ENCODE results near the gene SPPL2C.

SPPL2C gene

DNA sequence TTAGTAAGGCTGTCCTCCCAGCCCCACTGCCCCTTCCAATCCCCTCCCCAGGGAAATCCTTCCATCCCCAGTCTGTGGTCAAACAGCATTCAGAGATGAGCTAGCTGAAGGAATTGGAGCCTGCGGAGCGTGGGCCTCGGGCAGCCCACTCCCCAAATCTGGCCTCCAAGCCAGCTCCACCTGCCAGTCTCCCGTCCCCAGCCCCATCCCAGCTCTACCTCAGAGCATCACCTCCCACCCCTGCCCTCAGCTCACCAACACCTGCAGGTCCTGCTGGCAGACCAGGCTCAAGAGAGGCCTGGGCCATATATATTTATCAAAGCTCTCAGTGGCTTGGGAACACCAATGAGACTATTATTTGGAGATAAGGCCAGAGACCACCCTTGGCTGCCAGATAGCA is 5.2 kb upstream of the SPPL2C start:
- DNase-seq (no peak), ATAC-seq (no peak)
- peaks cover 8% of the 10 kb centered on the region for H3K27me3 Mint-ChIP-seq
- no peak overlapping the region for H3K27ac Mint-ChIP-seq
- H3K9me3 Mint-ChIP-seq = no peaks in the 10 kb centered on the region
- H3K4me1 Mint-ChIP-seq = no peaks in the 10 kb centered on the region
- H3K4me3 Mint-ChIP-seq = no peak overlapping the region

DNA sequence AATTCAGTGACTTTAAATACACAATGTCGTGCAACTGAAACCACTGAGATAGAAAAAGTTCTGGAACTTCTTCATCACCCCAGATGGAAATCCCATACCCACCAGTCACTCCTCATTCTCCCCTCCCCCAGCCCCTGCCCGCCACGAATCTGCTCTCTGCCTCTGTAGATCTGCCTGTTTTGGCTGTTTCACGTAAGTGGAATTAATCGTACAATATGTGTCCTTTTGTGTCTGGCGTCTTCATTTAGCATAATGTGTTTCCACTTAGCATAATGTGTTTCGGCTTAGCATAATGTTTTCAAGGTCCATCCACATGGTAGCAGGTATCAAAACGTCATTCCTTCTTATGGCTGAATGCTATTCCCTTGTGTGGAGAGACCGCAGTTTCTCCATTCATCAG is 3.5 kb upstream of the SPPL2C start:
- Mint-ChIP-seq H3K27me3 (peaks cover 1% of the 10 kb centered on the region), H3K27ac (no peak overlapping the region), H3K4me3 (no peak overlapping the region), H3K4me1 (no peaks in the 10 kb centered on the region), H3K9me3 (no peaks in the 10 kb centered on the region)
- DNase-seq (no peak), ATAC-seq (no peak)

DNA sequence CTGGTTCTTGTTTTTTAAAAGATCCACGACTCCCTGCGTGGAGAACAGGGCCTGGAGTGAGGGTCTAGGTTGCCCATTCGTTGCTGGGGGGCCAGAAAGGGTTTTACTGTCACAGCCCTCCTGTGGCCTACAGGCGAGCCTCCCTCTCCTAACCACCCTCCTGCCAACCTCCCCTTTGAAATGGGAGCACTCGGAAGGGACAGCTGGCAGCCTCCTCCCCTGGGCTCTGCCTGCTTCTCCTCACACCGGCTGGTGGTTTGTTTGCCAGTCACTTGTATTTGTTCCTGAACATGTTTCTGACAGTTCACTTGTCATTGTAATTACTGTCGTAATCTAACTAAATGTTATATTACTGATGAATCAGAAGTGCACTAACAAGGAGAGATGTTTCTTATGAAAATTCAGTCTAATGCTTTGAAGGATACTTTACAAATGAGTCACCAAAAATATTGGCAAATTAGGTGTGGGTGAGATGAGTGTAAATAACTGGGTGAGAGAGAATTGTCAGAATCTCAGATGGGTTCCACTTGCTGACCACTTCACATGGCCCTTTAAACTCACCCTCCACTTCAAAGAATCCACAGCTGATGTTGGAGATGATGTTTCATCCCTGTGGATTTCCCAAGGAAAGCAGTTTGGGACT is 2.7 kb upstream of the SPPL2C start:
- no peaks in the 10 kb centered on the region for H3K9me3 Mint-ChIP-seq

DNA sequence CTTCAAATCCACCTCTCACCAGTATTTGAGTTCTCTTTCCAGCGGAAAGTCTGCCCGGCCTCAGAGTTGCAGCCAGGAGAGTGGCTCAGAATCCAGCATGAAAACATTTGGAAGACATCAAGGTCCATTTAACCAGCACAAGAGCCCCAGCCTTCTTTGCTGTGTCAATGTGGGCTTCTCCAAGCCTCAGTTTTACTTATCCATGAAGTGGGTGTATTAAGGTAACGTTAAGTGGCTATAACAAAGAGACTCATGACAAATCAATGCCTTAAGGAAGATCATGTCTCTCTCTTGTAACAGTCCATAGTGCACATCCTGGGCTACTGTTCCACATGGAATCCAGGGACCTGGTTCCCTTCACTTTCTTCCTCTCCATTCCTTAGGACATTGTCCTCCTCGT is 959 bp upstream of the SPPL2C start:
- Mint-ChIP-seq H3K4me3 (no peak overlapping the region), H3K9me3 (no peaks in the 10 kb centered on the region), H3K4me1 (no peaks in the 10 kb centered on the region), H3K27me3 (no peaks in the 10 kb centered on the region), H3K27ac (no peak overlapping the region)
- DNase-seq (no peak), ATAC-seq (no peak)

More for the DNA sequence above, 2.7 kb upstream of the SPPL2C start:
- no peaks in the 10 kb centered on the region for H3K27me3 Mint-ChIP-seq
- no peak overlapping the region for H3K4me3 Mint-ChIP-seq
- H3K27ac Mint-ChIP-seq = no peak overlapping the region
- no peaks in the 10 kb centered on the region for H3K4me1 Mint-ChIP-seq
- no peak for ATAC-seq
- DNase-seq = no peak

DNA sequence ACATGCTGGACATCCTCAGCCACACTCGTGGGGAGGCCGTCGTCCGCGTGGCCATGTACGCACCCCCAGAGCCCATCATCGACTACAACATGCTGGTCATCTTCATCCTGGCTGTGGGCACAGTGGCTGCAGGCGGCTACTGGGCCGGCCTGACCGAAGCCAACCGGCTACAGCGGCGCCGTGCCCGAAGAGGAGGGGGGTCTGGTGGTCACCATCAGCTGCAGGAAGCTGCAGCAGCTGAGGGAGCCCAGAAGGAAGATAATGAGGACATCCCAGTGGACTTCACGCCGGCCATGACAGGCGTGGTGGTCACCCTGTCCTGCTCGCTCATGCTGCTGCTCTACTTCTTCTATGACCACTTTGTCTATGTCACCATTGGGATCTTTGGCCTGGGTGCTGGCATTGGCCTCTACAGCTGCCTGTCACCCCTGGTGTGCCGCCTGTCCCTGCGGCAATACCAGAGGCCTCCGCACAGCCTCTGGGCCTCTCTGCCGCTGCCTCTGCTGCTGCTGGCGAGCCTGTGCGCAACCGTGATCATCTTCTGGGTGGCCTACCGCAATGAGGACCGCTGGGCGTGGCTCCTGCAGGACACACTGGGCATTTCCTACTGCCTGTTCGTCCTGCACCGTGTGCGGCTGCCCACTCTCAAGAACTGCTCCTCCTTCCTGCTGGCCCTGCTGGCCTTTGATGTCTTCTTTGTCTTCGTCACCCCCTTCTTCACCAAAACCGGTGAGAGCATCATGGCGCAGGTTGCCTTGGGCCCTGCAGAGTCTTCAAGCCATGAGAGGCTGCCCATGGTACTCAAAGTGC is 900 bp downstream of the SPPL2C start:
- Mint-ChIP-seq H3K4me3 (no peak overlapping the region), H3K27ac (no peak overlapping the region), H3K4me1 (no peaks in the 10 kb centered on the region), H3K27me3 (no peaks in the 10 kb centered on the region), H3K9me3 (no peaks in the 10 kb centered on the region)
- DNase-seq (no peak), ATAC-seq (no peak)

DNA sequence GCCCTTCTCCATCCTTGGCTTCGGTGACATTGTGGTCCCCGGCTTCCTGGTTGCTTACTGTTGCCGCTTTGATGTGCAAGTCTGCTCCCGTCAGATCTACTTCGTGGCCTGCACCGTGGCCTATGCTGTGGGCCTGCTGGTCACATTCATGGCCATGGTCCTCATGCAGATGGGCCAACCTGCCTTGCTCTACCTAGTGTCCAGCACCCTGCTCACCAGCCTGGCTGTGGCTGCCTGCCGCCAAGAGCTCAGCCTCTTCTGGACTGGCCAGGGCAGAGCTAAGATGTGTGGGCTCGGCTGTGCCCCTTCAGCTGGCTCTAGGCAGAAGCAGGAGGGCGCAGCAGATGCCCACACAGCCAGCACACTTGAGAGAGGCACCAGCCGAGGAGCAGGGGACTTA is 1.5 kb downstream of the SPPL2C start:
- H3K9me3 Mint-ChIP-seq = no peaks in the 10 kb centered on the region
- no peaks in the 10 kb centered on the region for H3K4me1 Mint-ChIP-seq
- no peak for ATAC-seq

DNA sequence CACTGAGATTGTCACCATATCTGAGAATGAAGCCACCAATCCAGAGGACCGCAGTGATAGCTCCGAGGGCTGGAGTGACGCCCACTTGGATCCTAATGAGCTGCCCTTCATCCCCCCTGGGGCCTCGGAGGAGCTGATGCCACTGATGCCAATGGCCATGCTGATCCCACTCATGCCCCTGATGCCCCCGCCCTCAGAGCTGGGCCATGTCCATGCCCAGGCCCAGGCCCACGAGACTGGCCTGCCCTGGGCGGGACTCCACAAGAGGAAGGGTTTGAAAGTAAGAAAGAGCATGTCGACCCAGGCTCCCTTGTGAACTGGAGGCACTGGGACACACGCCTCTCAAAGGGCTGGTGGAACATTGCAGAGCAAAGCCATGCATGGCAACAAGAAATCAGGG is 2.0 kb downstream of the SPPL2C start:
- no peaks in the 10 kb centered on the region for H3K9me3 Mint-ChIP-seq
- DNase-seq (no peak), ATAC-seq (no peak)
- no peak overlapping the region for H3K27ac Mint-ChIP-seq
- peaks cover 8% of the 10 kb centered on the region for H3K27me3 Mint-ChIP-seq
- H3K4me3 Mint-ChIP-seq = no peak overlapping the region
- no peaks in the 10 kb centered on the region for H3K4me1 Mint-ChIP-seq

More for the DNA sequence above, 1.5 kb downstream of the SPPL2C start:
- H3K4me3 Mint-ChIP-seq = no peak overlapping the region
- DNase-seq = no peak
- peaks cover 4% of the 10 kb centered on the region for H3K27me3 Mint-ChIP-seq
- no peak overlapping the region for H3K27ac Mint-ChIP-seq

DNA sequence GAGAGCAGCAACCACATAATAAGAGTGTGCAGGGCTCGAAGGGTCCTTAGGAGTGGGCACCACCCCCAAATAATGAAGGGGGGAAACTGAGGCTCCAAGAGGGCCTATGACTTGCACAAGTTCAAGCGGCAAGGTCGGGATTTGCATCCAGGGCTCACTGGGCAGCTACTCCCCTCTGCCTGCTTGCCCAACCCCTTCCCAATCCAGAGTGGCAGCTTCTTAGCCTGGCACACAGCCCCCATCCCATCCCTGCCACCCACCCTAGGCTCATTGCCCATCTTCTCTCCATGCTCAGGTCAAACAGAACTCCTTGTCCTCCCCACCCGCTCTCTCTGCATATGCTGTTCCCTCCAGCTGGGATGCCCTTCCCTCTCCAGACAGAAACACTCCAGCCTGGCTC is 2.4 kb downstream of the SPPL2C start:
- Mint-ChIP-seq H3K9me3 (no peaks in the 10 kb centered on the region), H3K27ac (no peak overlapping the region), H3K4me3 (no peak overlapping the region), H3K4me1 (no peaks in the 10 kb centered on the region), H3K27me3 (peaks cover 11% of the 10 kb centered on the region)
- ATAC-seq (no peak), DNase-seq (no peak)

DNA sequence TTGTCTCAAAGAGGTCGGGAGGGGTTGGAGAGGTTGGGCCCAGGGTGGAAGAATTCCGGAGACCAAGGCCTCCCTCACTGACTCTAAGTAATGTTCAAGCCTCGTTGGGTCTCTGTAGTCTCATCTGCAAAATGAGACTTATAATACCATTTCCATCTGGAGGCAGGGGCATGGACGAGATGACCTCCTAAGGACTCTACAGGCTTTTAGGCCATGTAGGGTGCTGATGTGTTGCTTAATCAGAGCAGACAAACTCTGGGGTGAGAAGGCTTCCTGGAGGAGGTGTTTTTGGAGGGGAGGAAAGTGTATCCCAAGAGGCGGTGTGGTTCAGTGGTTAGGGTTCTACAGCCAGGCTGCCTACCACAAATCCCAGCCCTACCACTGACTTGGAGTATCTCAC is 3.1 kb downstream of the SPPL2C start:
- H3K27me3 Mint-ChIP-seq = peaks cover 17% of the 10 kb centered on the region
- H3K4me1 Mint-ChIP-seq = no peaks in the 10 kb centered on the region
- ATAC-seq = no peak
- no peaks in the 10 kb centered on the region for H3K9me3 Mint-ChIP-seq
- no peak overlapping the region for H3K27ac Mint-ChIP-seq
- no peak overlapping the region for H3K4me3 Mint-ChIP-seq
- no peak for DNase-seq

DNA sequence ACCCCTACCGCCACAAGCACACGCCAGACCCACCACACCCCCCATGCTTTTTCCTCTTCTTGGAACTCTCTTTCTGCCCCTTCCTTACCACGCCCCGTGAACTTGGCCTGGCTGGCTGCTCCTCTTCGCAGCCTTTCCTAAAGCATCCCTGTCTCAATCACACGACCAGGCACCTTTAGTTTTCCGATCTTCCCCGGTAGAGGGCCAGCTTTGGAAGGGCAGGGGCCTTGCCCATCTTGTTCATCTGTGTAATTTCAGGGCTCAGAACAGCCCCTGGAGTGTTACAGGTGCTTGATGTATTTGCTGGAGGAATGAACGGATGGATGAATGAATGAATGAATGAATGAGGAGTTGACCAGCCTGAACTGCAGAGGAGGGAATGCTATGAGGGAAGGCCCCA is 3.7 kb downstream of the SPPL2C start:
- DNase-seq = no peak
- Mint-ChIP-seq H3K4me3 (no peak overlapping the region), H3K4me1 (no peaks in the 10 kb centered on the region), H3K27ac (no peak overlapping the region), H3K9me3 (no peaks in the 10 kb centered on the region), H3K27me3 (peaks cover 18% of the 10 kb centered on the region)
- no peak for ATAC-seq

DNA sequence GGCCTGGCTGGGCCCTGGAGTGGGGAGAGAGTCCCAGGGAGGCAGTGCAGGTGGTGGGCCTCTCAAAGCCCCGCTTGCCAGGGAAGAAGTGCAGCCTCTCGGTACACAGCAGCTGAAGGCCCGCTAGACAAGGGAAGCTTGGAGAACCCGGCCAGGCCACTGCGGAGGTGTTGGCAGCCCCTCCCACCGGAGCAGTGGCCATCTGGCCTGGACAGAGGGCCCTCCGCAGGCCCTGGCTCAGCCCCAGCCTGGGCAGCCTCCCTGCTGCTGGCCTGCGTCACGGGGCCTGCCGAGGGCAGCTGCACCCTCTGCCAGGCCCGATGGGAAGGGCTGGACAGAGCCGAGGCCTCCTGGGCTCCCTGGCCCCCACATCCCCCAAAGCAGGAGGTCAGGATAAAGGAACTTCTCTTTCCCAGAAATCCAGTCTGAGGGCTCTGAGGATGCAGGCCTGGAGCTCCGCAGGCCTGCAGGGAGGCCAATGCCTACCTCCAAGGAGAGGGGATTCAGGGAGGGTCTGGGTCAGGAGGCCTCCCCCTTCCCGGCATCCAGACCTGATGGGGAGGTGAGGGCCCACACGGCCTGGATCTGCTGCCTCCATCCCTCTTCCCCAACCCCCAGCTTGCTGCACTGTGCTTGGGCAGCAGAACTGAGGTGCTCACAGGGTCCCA is 4.3 kb downstream of the SPPL2C start:
- Mint-ChIP-seq H3K27me3 (peaks cover 21% of the 10 kb centered on the region), H3K4me1 (no peaks in the 10 kb centered on the region), H3K9me3 (no peaks in the 10 kb centered on the region), H3K27ac (no peak overlapping the region), H3K4me3 (no peak overlapping the region)
- ATAC-seq (no peak), DNase-seq (no peak)

DNA sequence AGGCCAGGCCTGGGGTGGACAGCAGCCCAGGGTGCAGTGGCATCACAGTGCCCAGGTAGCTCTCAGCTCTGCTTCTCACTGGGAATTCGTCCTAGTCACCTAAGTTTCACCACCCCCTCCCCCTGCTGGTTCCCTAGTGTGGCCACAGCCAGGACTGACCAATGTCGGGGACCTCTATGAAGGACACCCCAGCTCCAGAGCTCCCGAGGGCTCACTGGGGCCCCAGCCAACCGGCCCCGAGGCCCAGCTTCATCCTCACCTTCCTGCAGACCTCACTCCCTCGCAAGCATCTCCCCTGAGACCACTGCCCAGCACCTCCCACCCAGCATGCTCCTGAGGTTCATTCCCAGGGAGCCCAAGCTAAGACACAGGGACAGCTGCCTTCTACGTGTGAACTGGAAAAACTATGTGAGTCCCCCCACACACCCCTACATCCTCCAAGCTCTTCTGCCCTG is 4.9 kb downstream of the SPPL2C start:
- no peak overlapping the region for H3K27ac Mint-ChIP-seq
- DNase-seq (no peak), ATAC-seq (no peak)
- peaks cover 26% of the 10 kb centered on the region for H3K27me3 Mint-ChIP-seq
- no peaks in the 10 kb centered on the region for H3K9me3 Mint-ChIP-seq
- no peaks in the 10 kb centered on the region for H3K4me1 Mint-ChIP-seq
- H3K4me3 Mint-ChIP-seq = no peak overlapping the region

DNA sequence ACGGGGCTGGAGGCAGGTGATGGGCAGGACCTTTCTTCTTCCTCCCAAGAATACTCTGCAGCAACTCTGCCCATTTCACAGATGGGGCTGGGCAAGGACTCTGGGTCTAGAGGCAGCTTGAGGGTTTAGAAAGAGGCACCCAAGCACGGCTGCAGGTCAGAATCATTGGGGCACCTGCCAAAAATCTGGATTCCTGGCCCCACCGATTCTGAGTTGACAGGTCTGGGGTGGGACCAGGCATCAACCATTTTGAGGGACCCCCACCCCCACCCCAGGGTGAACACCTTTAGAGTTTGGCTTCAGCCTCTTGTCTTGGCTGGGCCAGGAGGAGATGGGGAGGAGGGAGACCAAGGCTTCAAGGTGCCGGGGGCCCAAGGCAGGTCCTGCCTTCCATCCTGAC is 5.3 kb downstream of the SPPL2C start:
- H3K27ac Mint-ChIP-seq = no peak overlapping the region
- DNase-seq = no peak
- no peaks in the 10 kb centered on the region for H3K9me3 Mint-ChIP-seq
- H3K4me3 Mint-ChIP-seq = no peak overlapping the region
- peaks cover 31% of the 10 kb centered on the region for H3K27me3 Mint-ChIP-seq
- peak; percentile 21 for ATAC-seq
- no peaks in the 10 kb centered on the region for H3K4me1 Mint-ChIP-seq

DNA sequence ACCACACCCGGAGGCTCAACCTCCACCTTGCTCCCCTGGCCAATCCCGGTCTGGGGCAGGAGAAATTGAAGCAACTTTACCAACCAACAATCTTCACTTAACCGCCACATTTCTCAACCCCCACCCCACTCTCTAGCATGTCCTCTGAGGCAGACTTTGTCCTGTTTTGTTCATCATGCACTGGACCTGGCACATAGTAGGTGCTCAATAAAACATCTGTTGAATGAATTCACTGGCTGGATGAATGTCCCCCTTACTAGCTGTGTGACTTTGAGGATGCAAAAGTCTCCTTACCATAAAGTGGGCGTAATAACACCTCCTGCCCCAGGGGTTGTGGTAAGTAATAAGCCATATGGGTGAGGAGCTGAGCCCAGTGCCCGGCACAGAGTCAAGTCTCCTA is 5.8 kb downstream of the SPPL2C start:
- Mint-ChIP-seq H3K27ac (no peak overlapping the region), H3K4me3 (no peak overlapping the region), H3K9me3 (no peaks in the 10 kb centered on the region), H3K4me1 (no peaks in the 10 kb centered on the region), H3K27me3 (peaks cover 35% of the 10 kb centered on the region)
- no peak for ATAC-seq
- DNase-seq = no peak

DNA sequence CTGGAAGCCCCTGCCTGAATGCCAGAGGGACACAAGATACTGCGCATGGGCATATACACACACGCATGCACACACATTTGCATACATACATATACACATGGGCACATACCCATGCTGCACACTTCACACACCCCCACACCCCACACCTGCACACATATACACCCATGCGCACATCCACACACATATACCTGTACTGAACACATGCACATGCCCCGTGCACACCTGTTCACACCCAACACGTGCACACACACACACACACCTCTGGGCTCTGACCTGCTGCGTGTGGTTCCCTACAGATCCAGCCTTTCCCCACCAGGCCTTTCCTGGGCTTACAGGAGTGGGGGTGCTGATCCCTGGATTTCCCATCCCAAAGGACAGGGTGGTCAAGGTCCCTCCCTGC is 6.3 kb downstream of the SPPL2C start:
- Mint-ChIP-seq H3K9me3 (no peaks in the 10 kb centered on the region), H3K27ac (no peak overlapping the region), H3K4me3 (no peak overlapping the region), H3K4me1 (no peaks in the 10 kb centered on the region), H3K27me3 (peaks cover 37% of the 10 kb centered on the region)
- ATAC-seq (peak; percentile 33), DNase-seq (no peak)

DNA sequence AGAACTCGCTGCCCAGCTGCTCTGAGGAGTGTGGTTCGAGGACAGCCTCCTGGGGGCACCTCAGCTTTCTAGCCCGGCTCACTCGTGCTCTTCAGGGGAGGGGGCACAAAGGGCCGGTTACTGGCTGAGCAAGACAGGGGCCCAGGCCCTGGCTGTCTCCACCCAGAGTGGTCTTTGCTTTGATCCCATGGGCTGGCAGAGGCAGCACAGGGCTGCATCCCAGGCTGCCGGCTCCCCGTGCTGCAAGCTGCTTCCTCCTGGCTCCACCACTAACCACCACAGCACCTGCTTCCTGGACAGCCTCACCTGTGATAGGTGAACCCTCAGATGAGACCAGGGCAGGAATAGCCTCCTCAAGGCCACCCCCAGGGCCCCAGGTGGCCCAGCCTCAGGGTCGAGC is 6.8 kb downstream of the SPPL2C start:
- no peak overlapping the region for H3K4me3 Mint-ChIP-seq
- no peak overlapping the region for H3K27ac Mint-ChIP-seq
- H3K4me1 Mint-ChIP-seq = no peaks in the 10 kb centered on the region
- ATAC-seq = no peak
- no peak for DNase-seq
- H3K9me3 Mint-ChIP-seq = no peaks in the 10 kb centered on the region
- peaks cover 37% of the 10 kb centered on the region for H3K27me3 Mint-ChIP-seq

Data from stimulated activated naive CD8-positive, alpha-beta T cell treated with anti-CD3 and anti-CD28 coated beads, Interleukin-15, amount 100 ng/mL, for 72 hours (primary cell).